Kasumi-1 (cell line): ENCODE results near the gene NTSR1.

Experiments used
- DNase-seq, 2 experiments: peaks; one replicate each; lab custom pipeline; 2025; lab: John Stamatoyannopoulos, UW

The NTSR1 gene

DNA sequence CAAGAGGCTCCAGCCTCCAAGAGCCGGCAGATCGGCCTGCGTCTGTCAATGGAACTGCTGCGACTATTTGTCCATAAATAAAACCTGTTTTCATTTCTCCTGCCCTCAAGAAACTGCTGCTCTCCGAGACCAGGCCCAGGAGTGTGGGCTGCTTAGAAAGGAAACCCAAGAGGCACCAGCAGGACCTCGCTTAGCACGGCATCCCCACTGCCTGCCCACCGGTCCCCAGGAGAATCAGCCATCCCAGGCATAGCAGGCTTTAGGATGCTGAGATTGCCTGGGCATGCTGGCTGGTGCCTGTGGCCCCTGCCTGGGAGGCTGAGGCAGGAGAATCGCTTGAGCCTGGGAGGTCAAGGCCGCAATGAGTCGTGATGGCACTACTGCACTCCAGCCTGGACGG, 17.6 kb downstream of the NTSR1 start:
- no peak for DNase-seq

GRCh38 chr20:62726716-62727583, 18.3 kb downstream of the NTSR1 start:
- no peak for DNase-seq

- DNase-seq = no peak
These were observed 19.0 kb downstream of the NTSR1 start for GRCh38 chr20:62727584-62728027.

DNA sequence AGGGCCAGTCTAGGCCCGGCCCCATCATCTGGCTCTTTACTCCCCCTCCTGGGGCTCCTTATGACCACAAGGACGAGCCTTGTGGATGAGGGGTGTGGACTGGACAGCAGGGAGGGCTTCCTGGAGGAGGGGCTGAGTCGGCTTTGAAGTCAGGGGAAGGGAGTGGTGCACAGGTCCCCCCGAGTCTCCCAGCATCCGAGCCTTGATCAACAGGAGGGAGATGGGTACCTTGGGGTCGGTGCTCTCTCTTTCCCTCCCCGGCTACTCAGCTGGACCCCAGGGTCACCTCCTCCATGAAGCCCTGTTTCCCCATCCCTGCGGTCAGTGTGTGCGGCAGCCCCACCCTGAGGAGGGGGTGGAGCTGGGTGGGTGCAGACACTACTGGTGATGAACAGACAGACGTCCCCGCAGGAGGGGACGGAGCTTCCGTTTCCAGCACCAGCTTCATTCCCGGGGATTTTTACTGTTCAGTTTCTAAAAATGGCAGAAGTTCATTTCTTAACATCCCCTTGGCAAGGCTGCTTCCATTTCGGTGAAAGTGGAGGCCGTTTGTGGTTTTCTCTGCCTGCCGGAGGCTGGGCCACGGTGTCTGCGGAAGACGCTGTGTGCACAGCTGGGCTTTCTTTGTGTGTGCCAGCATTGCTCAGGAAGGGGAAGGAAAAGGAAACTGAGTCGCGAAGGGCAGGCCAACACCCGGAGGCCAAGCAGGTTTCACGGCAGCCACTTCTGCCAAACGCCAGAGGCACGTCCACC, 19.6 kb downstream of the NTSR1 start:
- DNase-seq = peak; percentile 92 to 94

GRCh38 chr20:62728781-62729300, 20.2 kb downstream of the NTSR1 start:
- no peak for DNase-seq

GRCh38 chr20:62730481-62730880, 21.8 kb downstream of the NTSR1 start:
- no peak for DNase-seq

- no peak for DNase-seq
These were observed 23.6 kb downstream of the NTSR1 start for GRCh38 chr20:62732031-62732760.

GRCh38 chr20:62732842-62733525, 24.3 kb downstream of the NTSR1 start:
- no peak for DNase-seq

GRCh38 chr20:62733526-62733842, 24.8 kb downstream of the NTSR1 start:
- DNase-seq = no peak

- DNase-seq = no peak
These were observed 25.3 kb downstream of the NTSR1 start for GRCh38 chr20:62733891-62734290.

GRCh38 chr20:62734326-62734725, 25.7 kb downstream of the NTSR1 start:
- no peak for DNase-seq

DNA sequence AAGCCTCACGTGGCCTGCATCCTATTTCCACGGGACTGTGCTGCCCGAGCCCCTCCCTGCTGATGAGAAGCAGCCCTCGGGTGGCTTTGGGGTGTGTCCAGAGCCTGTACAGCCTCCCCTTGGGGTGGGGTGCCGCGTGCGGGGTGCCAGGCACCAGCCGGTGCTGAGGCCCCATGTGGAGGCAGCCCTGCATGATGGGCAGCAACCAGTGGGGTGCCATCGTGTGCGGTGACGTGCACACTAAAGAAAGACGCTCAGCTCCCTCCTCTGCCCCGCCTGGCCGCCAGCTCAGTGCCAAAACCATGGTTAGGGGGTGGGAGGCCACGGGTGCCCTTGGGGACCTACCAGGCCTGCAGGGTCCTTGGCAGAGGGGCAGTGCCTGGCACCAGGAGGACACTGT, 26.2 kb downstream of the NTSR1 start:
- peak; percentile 55 to 73 for DNase-seq

DNA sequence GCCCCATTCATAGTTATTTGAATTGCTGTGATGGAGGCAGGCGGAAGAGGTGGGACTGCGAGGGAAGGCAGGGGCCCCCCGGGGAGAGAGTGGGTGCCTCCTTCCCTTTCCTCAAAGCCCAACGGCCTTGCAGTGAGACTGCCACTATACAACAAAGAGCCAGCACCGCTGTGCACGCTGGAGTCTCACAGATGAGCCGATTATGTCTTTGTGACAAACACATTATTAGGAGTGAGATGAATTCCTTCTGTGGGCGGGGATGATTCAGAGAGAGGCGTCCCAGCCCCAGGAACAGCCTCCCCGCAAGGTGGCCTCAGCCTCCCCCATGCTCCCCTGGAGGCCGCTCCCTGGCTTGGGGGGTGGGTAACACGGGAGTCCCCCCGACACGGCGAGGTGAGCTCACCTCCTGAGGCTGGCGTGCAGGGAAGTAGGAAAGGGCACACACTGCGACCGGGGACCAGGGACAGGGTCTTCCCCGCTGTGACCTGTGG, 26.7 kb downstream of the NTSR1 start:
- DNase-seq = peak; percentile 83

DNA sequence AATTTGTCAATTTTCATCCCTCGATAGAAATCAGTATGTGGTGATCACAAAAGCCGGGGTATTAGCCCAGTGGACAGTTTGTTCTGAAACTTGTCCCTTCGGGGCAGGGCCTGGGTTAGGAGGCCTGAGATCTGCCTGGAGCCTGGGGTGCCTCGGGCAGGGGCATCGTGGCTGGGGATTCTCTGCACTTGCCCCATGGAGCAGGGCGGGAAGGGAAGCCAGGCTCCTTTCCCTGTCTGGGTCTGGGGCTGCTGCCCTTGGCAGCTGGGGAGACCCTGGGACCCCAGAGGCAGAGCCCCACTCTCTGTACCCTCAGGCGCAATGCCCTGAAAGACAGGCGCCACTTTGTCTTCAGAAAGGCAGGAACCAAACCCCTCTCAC, 27.4 kb downstream of the NTSR1 start:
- DNase-seq = no peak

DNA sequence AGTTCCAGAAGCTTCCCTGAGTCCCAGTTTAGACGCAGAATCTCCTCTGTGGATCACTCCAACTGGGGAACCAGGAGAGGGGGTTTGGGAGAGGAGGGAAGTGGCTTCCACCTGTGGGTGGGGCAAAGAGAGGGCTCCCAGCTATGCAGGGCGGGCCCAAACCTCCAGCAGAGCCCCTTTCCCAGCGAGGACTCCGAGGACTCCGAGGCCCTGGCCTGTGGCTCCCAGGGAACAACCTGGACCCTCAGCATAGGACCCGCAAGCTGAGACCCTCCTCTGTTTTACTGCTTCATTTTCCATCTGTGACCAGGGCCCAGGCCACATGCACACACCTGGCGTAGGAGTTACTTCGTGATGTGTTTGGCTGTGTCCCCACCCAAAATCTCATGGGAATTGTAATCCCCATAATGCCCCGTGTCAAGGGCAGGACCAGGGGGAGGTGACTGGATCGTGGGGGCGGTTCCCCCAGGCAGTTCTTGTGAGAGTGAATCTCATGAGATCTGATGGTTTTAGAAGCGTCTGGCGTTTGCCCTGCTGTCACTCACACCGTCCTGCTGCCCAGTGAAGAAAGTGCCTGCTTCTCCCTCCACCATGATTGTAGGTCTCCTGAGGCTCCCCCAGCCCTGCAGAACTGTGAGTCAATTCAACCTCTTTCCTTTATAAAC, 27.9 kb downstream of the NTSR1 start:
- DNase-seq = no peak

DNA sequence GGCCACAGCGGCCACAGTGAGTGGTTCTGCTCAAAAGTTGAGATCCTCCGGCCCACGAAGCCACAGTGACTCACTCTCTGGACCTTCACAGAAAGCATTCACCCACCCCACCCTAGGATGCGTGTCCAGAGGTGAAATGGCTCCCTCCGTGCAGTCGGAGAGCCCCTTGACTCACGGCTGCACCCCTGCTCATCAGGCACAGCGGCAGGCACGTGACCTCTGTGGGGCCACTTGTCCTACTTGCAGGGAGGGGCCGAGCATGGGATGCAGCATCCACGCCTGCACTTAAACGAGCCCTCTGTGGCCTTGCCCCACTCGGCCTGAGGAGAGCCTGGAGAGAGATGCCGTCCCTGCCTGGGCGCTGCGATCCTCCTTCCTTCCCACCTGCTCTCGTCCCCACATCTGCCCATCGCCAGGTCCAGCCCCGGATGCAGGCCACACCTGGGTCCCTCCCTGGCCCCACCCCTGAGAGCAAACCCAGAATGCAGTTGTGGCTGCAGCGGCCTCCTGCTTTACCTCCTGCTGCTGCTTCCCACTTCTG, 28.7 kb downstream of the NTSR1 start:
- DNase-seq = no peak

GRCh38 chr20:62738025-62738881, 29.6 kb downstream of the NTSR1 start:
- no peak for DNase-seq

DNA sequence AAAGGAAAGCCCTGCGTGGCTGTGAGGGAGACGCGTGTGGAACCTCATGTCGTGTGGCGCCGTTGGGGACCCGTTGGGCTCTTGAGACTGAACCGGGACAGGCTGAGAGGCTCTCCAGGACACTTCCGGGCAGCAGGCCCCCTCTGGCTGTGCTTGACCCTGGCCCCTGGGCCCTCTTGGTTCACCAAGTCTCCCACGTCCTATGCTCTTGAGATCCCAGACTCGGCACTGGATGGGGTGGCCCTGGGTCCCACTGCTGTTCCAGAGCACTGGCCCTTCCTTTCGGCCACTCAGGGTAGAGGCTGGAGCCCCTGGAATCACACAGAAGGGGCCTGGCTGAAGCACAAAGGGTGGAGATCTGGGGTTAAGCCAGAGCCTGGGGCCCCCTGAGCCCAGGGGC, 30.4 kb downstream of the NTSR1 start:
- no peak for DNase-seq

DNA sequence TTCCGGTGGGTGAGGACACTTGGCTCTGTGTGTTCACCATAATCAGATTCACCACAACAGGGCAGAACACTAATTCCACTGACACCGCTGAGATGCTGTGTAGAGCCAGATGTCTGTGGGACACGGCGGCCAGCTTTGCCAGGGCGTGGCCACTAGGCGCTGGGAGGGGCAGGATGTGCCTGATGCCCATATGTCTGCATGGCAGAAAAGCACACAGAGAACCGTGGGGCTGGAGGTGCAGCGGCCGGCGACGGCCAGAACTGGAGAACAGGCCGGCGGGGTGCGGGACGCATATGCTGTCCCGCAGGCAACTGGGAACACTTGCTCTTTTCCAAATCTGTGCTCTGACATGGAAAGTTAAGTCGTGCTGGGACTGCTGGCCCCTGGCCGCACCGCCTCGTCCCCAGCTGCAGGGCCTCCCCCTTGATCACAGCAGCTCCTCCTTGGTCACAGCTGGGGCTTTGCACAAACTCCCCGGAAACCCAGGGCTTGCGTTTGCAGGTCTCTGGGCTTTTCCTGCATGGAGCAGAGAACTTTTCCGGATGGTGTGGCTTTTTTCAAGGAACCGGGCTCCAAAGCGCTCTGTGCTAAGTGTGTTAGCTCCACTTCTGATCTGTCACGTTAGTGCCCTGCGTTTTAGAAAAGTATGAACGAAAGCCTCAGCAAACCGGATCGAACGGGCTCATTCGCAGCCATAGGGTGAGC, 31.1 kb downstream of the NTSR1 start:
- DNase-seq = peak in 1 of 2 experiments; percentile 94
